Osteocyte (in vitro differentiated cells): ENCODE data around the gene GPR139. TPM values are rescaled to one million over a fixed set of nuclear protein-coding genes. Genes with fewer than 3 reads are reported as not detected.

Source experiments
- DNase-seq: peaks from one replicate; pipeline ENCODE4 v3.0.0; 2021; ENCODE audit warnings: mixed read lengths; ENCODE audit not compliant: unreplicated experiment; ENCODE audit errors: extremely low spot score
- H3K27ac Mint-ChIP-seq: one replicate; pipeline ENCODE4 v1.8.0; 2021; ENCODE audit warnings: mild to moderate bottlenecking, mixed read lengths; ENCODE audit not compliant: unreplicated experiment
- H3K27me3 Mint-ChIP-seq: one replicate; pipeline ENCODE4 v1.8.0; 2021; ENCODE audit warnings: mixed read lengths; ENCODE audit not compliant: unreplicated experiment
- H3K36me3 Mint-ChIP-seq: one replicate; pipeline ENCODE4 v1.8.0; 2021; ENCODE audit warnings: mixed read lengths; ENCODE audit not compliant: unreplicated experiment
- H3K4me1 Mint-ChIP-seq: one replicate; pipeline ENCODE4 v1.8.0; 2021; ENCODE audit warnings: mixed read lengths; ENCODE audit not compliant: unreplicated experiment
- H3K4me3 Mint-ChIP-seq: one replicate; pipeline ENCODE4 v1.8.0; 2021; ENCODE audit warnings: mild to moderate bottlenecking, moderate library complexity, mixed read lengths; ENCODE audit not compliant: unreplicated experiment
- H3K9me3 Mint-ChIP-seq: one replicate; pipeline ENCODE4 v1.8.0; 2021; ENCODE audit warnings: mixed read lengths; ENCODE audit not compliant: unreplicated experiment
- total RNA-seq: library from RNA; stranded (reverse); gene quantifications from 2 replicates; pipeline ENCODE4 v1.2.1, GENCODE V29; 2021
- TF ChIP-seq, protein P1 (sequence below): fragments of 200-600 bp; sonication (generic); IDR thresholded peaks from 2 replicates; pipeline ENCODE4 v1.5.0; 2021; ENCODE audit warnings: antibody characterized with exemption, mild to moderate bottlenecking, moderate library complexity

The GPR139 gene
- total RNA-seq, 1 donor from 2014 or later: not detected

DNA sequence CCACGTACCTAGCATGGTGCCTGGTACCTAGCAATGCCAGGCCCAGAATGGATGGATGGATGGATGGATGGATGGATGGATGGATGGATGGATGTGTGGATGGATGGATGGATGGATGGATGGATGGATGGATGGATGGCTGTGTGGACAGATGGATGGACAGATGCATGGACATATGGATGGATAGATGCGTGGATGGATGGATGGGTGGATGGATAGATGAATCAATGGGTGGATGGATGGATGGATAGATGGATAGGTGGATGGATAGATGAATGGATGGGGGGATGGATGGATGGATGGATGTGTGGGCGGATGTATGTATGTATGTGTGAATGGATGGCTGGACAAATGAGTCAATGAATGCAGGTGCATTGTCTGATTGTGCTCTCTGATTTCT, 12.6 kb downstream of the GPR139 start:
- no peak overlapping the region for H3K4me3 Mint-ChIP-seq
- no peaks in the 10 kb centered on the region for H3K4me1 Mint-ChIP-seq
- H3K36me3 Mint-ChIP-seq: no peaks in the 10 kb centered on the region
- no peaks in the 10 kb centered on the region for H3K27me3 Mint-ChIP-seq
- no peak for DNase-seq
- peaks cover 7% of the 10 kb centered on the region for H3K9me3 Mint-ChIP-seq
- H3K27ac Mint-ChIP-seq: no peak overlapping the region
- TF ChIP-seq, protein P1, sequence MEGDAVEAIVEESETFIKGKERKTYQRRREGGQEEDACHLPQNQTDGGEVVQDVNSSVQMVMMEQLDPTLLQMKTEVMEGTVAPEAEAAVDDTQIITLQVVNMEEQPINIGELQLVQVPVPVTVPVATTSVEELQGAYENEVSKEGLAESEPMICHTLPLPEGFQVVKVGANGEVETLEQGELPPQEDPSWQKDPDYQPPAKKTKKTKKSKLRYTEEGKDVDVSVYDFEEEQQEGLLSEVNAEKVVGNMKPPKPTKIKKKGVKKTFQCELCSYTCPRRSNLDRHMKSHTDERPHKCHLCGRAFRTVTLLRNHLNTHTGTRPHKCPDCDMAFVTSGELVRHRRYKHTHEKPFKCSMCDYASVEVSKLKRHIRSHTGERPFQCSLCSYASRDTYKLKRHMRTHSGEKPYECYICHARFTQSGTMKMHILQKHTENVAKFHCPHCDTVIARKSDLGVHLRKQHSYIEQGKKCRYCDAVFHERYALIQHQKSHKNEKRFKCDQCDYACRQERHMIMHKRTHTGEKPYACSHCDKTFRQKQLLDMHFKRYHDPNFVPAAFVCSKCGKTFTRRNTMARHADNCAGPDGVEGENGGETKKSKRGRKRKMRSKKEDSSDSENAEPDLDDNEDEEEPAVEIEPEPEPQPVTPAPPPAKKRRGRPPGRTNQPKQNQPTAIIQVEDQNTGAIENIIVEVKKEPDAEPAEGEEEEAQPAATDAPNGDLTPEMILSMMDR: no peak

DNA sequence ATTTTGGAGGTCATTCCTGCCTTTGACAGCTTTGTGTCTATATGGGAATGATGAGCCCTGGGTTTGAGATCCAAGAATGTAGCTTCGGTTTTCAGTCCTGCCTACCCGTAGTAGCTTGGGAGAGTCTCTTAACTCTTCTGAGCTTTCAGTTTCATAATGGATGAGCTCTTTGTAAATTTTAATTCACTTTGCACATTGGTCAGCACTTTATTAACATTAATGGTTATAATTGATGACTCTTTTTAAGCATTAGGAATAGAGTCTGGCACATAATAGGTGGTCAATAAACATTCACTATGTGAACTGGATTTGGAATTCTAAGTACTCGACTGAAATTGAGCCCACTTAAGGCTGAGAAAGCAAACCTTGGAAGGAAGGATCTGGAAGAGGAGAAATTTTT, 17.3 kb downstream of the GPR139 start:
- H3K9me3 Mint-ChIP-seq: peaks cover 7% of the 10 kb centered on the region
- H3K4me1 Mint-ChIP-seq: no peaks in the 10 kb centered on the region
- no peak overlapping the region for H3K4me3 Mint-ChIP-seq
- no peaks in the 10 kb centered on the region for H3K27me3 Mint-ChIP-seq
- DNase-seq: no peak
- no peak overlapping the region for H3K27ac Mint-ChIP-seq
- H3K36me3 Mint-ChIP-seq: no peaks in the 10 kb centered on the region
- TF ChIP-seq, protein P1: no peak

DNA sequence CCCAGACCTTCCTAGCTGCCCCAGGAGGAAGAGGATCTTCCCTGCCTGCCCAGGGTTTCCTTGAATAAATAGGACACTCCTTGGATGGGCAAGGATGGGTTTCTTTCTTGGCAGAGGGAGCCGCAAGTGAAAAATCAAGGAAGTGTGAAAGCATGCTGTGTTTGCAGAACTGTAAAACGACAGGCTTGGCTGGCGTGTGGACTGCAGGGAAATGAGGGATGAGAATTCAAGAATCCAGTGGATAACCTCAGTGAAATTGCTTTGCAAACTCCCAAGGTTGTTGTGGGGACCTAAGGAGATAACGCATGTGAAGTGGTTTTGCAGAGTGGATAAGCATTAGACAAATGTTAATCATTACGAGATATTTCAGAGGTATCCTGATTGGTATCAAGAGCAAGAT, 20.4 kb downstream of the GPR139 start:
- Mint-ChIP-seq H3K27ac (no peak overlapping the region), H3K36me3 (no peaks in the 10 kb centered on the region), H3K4me1 (no peaks in the 10 kb centered on the region), H3K9me3 (no peaks in the 10 kb centered on the region), H3K27me3 (no peaks in the 10 kb centered on the region), H3K4me3 (no peak overlapping the region)
- TF ChIP-seq, protein P1: no peak
- DNase-seq: no peak

DNA sequence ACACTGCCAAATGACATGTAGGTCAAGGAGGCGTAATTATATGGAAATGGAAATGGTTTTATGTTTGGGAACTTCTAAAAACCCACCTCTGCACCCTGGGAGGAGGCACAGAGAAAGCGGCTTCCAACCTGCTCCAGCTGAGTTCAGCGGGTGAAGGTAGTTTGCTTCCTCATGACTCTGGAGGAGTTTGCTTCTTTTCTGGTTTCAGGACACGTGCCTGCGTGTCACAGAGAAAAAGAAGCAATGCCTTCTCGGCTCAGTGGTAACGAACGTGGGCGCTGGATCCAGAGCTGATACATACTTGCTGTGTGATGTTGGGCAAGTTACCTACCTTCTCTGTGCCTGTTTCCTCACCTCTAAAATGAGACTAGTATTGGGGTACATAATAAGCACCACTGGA, 22.1 kb downstream of the GPR139 start:
- Mint-ChIP-seq H3K27me3 (no peaks in the 10 kb centered on the region), H3K9me3 (no peaks in the 10 kb centered on the region), H3K4me3 (no peak overlapping the region), H3K4me1 (no peaks in the 10 kb centered on the region), H3K27ac (no peak overlapping the region), H3K36me3 (no peaks in the 10 kb centered on the region)
- TF ChIP-seq, protein P1: no peak
- no peak for DNase-seq

DNA sequence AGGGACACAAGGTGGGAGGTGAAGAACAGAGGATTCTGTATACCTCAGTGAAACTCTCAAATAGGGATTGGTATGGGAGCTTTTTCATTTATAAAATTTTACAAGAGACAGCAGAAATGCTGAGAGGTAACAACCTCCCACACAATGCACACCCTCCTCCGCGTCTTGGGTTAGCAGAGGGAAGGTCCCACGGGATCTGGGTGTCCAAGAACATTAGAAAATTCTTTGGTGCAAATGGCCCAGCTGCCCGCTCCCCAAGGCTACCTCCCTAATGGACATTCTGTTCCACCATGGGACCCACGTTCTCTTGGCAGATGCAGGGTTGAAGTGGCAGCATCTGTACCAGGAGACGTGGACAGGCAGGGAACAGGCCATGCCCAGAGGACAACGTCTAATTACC, 22.5 kb downstream of the GPR139 start:
- no peak for DNase-seq
- Mint-ChIP-seq H3K36me3 (no peaks in the 10 kb centered on the region), H3K4me1 (no peaks in the 10 kb centered on the region), H3K27me3 (no peaks in the 10 kb centered on the region), H3K9me3 (no peaks in the 10 kb centered on the region), H3K27ac (no peak overlapping the region), H3K4me3 (no peak overlapping the region)
- TF ChIP-seq, protein P1: no peak
